ENCODE results near the gene ANKRD40. TPM values are rescaled to one million over a fixed set of nuclear protein-coding genes. Genes with fewer than 3 reads are reported as not detected.

Gene ANKRD40
- total and polyA plus RNA-seq, 5 donors from 2014 or later = 3.8 to 24.0 (median 4.6) TPM

- no peak overlapping the region for H3K4me3 Mint-ChIP-seq
- Histone ChIP-seq H3K4me1 (ENCODE audit: control insufficient read depth, insufficient read depth, low read length, poor library complexity, severe bottlenecking) (no peaks in the 10 kb centered on the region), H3K27ac (ENCODE audit: insufficient read depth, low read length, poor library complexity, severe bottlenecking) (no peak overlapping the region), H3K27me3 (ENCODE audit: control insufficient read depth, insufficient read depth, low read length) (no peaks in the 10 kb centered on the region), H3K9me3 (ENCODE audit: control insufficient read depth in 2 of 2, low read length in 2 of 2) (no peaks in the 10 kb centered on the region), H3K36me3 (ENCODE audit: control insufficient read depth, insufficient read depth, low read length) (peaks cover 51% of the 10 kb centered on the region), H3K4me3 (ENCODE audit: low read depth, low read length) (no peak overlapping the region)
- DNase-seq (no peak), ATAC-seq (ENCODE audit: low read depth in 2 of 2) (no peak)
- no peaks in the 10 kb centered on the region for H3K9me3 Mint-ChIP-seq
- peaks cover 25% of the 10 kb centered on the region for H3K36me3 Mint-ChIP-seq
- peaks cover 11 to 15% (median 12%) of the 10 kb centered on the region in 4 donors for H3K4me1 Mint-ChIP-seq
- H3K27ac Mint-ChIP-seq = no peak overlapping the region
- no peaks in the 10 kb centered on the region for H3K27me3 Mint-ChIP-seq
Observed at GRCh38 chr17:50693036-50693682, 14.6 kb downstream of the ANKRD40 start.

GRCh38 chr17:50692448-50693035, 15.2 kb downstream of the ANKRD40 start:
- H3K4me1 ChIP-seq (ENCODE audit: control insufficient read depth, insufficient read depth, low read length, poor library complexity, severe bottlenecking) = no peaks in the 10 kb centered on the region
- Mint-ChIP-seq H3K27me3 (no peaks in the 10 kb centered on the region), H3K9me3 (no peaks in the 10 kb centered on the region), H3K27ac (no peak overlapping the region), H3K36me3 (peaks cover 23% of the 10 kb centered on the region), H3K4me3 (no peak overlapping the region), H3K4me1 (peaks cover 6 to 12% (median 8%) of the 10 kb centered on the region in 4 donors)
- no peaks in the 10 kb centered on the region for H3K9me3 ChIP-seq (ENCODE audit: control insufficient read depth in 2 of 2, low read length in 2 of 2)
- H3K27me3 ChIP-seq (ENCODE audit: control insufficient read depth, insufficient read depth, low read length) = no peaks in the 10 kb centered on the region
- no peak for DNase-seq
- no peak overlapping the region for H3K4me3 ChIP-seq (ENCODE audit: low read depth, low read length)
- H3K27ac ChIP-seq (ENCODE audit: insufficient read depth, low read length, poor library complexity, severe bottlenecking) = no peak overlapping the region
- ATAC-seq (ENCODE audit: low read depth in 2 of 2) = no peak
- peaks cover 46% of the 10 kb centered on the region for H3K36me3 ChIP-seq (ENCODE audit: control insufficient read depth, insufficient read depth, low read length)

- Mint-ChIP-seq H3K36me3 (peaks cover 18% of the 10 kb centered on the region), H3K27ac (peak overlapping the region; percentile 3 to 60 (median 27)), H3K4me1 (peaks cover 2 to 4% (median 4%) of the 10 kb centered on the region in 4 donors), H3K27me3 (no peaks in the 10 kb centered on the region), H3K4me3 (no peak overlapping the region), H3K9me3 (no peaks in the 10 kb centered on the region)
- Histone ChIP-seq H3K4me3 (ENCODE audit: low read depth, low read length) (no peak overlapping the region), H3K36me3 (ENCODE audit: control insufficient read depth, insufficient read depth, low read length) (peaks cover 38% of the 10 kb centered on the region), H3K4me1 (ENCODE audit: control insufficient read depth, insufficient read depth, low read length, poor library complexity, severe bottlenecking) (no peaks in the 10 kb centered on the region), H3K9me3 (ENCODE audit: control insufficient read depth in 2 of 2, low read length in 2 of 2) (no peaks in the 10 kb centered on the region), H3K27ac (ENCODE audit: insufficient read depth, low read length, poor library complexity, severe bottlenecking) (no peak overlapping the region), H3K27me3 (ENCODE audit: control insufficient read depth, insufficient read depth, low read length) (no peaks in the 10 kb centered on the region)
- ATAC-seq (ENCODE audit: low read depth in 2 of 2) = no peak
- DNase-seq = no peak
Observed at GRCh38 chr17:50691550-50692447, 15.9 kb downstream of the ANKRD40 start.

- Mint-ChIP-seq H3K27ac (peak overlapping the region in 2 of 3 donors; percentile 3 to 27), H3K9me3 (no peaks in the 10 kb centered on the region), H3K4me1 (peaks cover 2 to 4% (median 3%) of the 10 kb centered on the region in 4 donors), H3K36me3 (peaks cover 12% of the 10 kb centered on the region), H3K27me3 (peaks cover 7% of the 10 kb centered on the region), H3K4me3 (no peak overlapping the region)
- Histone ChIP-seq H3K27ac (ENCODE audit: insufficient read depth, low read length, poor library complexity, severe bottlenecking) (no peak overlapping the region), H3K4me3 (ENCODE audit: low read depth, low read length) (no peak overlapping the region), H3K9me3 (ENCODE audit: control insufficient read depth in 2 of 2, low read length in 2 of 2) (no peaks in the 10 kb centered on the region), H3K27me3 (ENCODE audit: control insufficient read depth, insufficient read depth, low read length) (no peaks in the 10 kb centered on the region), H3K36me3 (ENCODE audit: control insufficient read depth, insufficient read depth, low read length) (peaks cover 30% of the 10 kb centered on the region), H3K4me1 (ENCODE audit: control insufficient read depth, insufficient read depth, low read length, poor library complexity, severe bottlenecking) (no peaks in the 10 kb centered on the region)
- no peak for DNase-seq
- no peak for ATAC-seq (ENCODE audit: low read depth in 2 of 2)
Observed at GRCh38 chr17:50690887-50691549, 16.7 kb downstream of the ANKRD40 start.

GRCh38 chr17:50689956-50690886, 17.5 kb downstream of the ANKRD40 start:
- Histone ChIP-seq H3K4me3 (ENCODE audit: low read depth, low read length) (no peak overlapping the region), H3K9me3 (ENCODE audit: control insufficient read depth in 2 of 2, low read length in 2 of 2) (no peaks in the 10 kb centered on the region), H3K27ac (ENCODE audit: insufficient read depth, low read length, poor library complexity, severe bottlenecking) (no peak overlapping the region), H3K36me3 (ENCODE audit: control insufficient read depth, insufficient read depth, low read length) (peaks cover 22% of the 10 kb centered on the region), H3K4me1 (ENCODE audit: control insufficient read depth, insufficient read depth, low read length, poor library complexity, severe bottlenecking) (no peaks in the 10 kb centered on the region), H3K27me3 (ENCODE audit: control insufficient read depth, insufficient read depth, low read length) (no peaks in the 10 kb centered on the region)
- Mint-ChIP-seq H3K36me3 (peaks cover 5% of the 10 kb centered on the region), H3K4me1 (peaks cover 0 to 4% (median 3%) of the 10 kb centered on the region in 4 donors), H3K9me3 (no peaks in the 10 kb centered on the region), H3K27me3 (peaks cover 7% of the 10 kb centered on the region), H3K4me3 (no peak overlapping the region), H3K27ac (no peak overlapping the region)
- ATAC-seq (ENCODE audit: low read depth in 2 of 2) = no peak
- no peak for DNase-seq

- Histone ChIP-seq H3K27ac (ENCODE audit: insufficient read depth, low read length, poor library complexity, severe bottlenecking) (no peak overlapping the region), H3K4me3 (ENCODE audit: low read depth, low read length) (no peak overlapping the region), H3K36me3 (ENCODE audit: control insufficient read depth, insufficient read depth, low read length) (peaks cover 18% of the 10 kb centered on the region), H3K27me3 (ENCODE audit: control insufficient read depth, insufficient read depth, low read length) (no peaks in the 10 kb centered on the region), H3K4me1 (ENCODE audit: control insufficient read depth, insufficient read depth, low read length, poor library complexity, severe bottlenecking) (no peaks in the 10 kb centered on the region), H3K9me3 (ENCODE audit: control insufficient read depth in 2 of 2, low read length in 2 of 2) (no peaks in the 10 kb centered on the region)
- Mint-ChIP-seq H3K9me3 (no peaks in the 10 kb centered on the region), H3K27ac (peak overlapping the region in 1 of 3 donors; percentile 37), H3K36me3 (peaks cover 1% of the 10 kb centered on the region), H3K4me3 (no peak overlapping the region), H3K27me3 (peaks cover 7% of the 10 kb centered on the region), H3K4me1 (peaks cover 0 to 2% (median under 1%) of the 10 kb centered on the region in 4 donors)
- no peak for DNase-seq
- no peak for ATAC-seq (ENCODE audit: low read depth in 2 of 2)
Observed at GRCh38 chr17:50689251-50689650, 18.5 kb downstream of the ANKRD40 start.

- H3K36me3 Mint-ChIP-seq = no peaks in the 10 kb centered on the region
- DNase-seq = no peak
- no peak overlapping the region for H3K4me3 ChIP-seq (ENCODE audit: low read depth, low read length)
- ATAC-seq (ENCODE audit: low read depth in 2 of 2) = no peak
- H3K27ac Mint-ChIP-seq = no peak overlapping the region
- no peaks in the 10 kb centered on the region for H3K4me1 ChIP-seq (ENCODE audit: control insufficient read depth, insufficient read depth, low read length, poor library complexity, severe bottlenecking)
- peaks cover 0 to 2% (median 0%) of the 10 kb centered on the region in 4 donors for H3K4me1 Mint-ChIP-seq
- no peaks in the 10 kb centered on the region for H3K9me3 Mint-ChIP-seq
- H3K4me3 Mint-ChIP-seq = no peak overlapping the region
- H3K36me3 ChIP-seq (ENCODE audit: control insufficient read depth, insufficient read depth, low read length) = peaks cover 10% of the 10 kb centered on the region
- H3K27ac ChIP-seq (ENCODE audit: insufficient read depth, low read length, poor library complexity, severe bottlenecking) = no peak overlapping the region
- no peaks in the 10 kb centered on the region for H3K9me3 ChIP-seq (ENCODE audit: control insufficient read depth in 2 of 2, low read length in 2 of 2)
- H3K27me3 Mint-ChIP-seq = peaks cover 7% of the 10 kb centered on the region
- no peaks in the 10 kb centered on the region for H3K27me3 ChIP-seq (ENCODE audit: control insufficient read depth, insufficient read depth, low read length)
Observed at GRCh38 chr17:50688245-50688644, 19.5 kb downstream of the ANKRD40 start.
